ENCODE measurements around the gene C2orf72. TPM values are rescaled to one million over a fixed set of nuclear protein-coding genes. Genes with fewer than 3 reads are reported as not detected.

The C2orf72 gene
- total RNA-seq, 1 experiment from 2014 or later = 9.3 TPM

GRCh38 chr2:231038483-231039293 is 1.4 kb downstream of the C2orf72 start:
- DNase-seq (ENCODE audit: low spot score) = no peak
- in situ Hi-C loops (cut with HindIII; ENCODE audit: low sequenced_read_pairs) = no loop called here

GRCh38 chr2:231039294-231039664 is 2.0 kb downstream of the C2orf72 start:
- DNase-seq (ENCODE audit: low spot score) = no peak
- in situ Hi-C loops (cut with HindIII; ENCODE audit: low sequenced_read_pairs) = no loop called here

- DNase-seq (ENCODE audit: low spot score) = no peak
- in situ Hi-C loops (cut with HindIII; ENCODE audit: low sequenced_read_pairs) = no loop called here
These were observed 2.6 kb downstream of the C2orf72 start for GRCh38 chr2:231039821-231040364.

- DNase-seq (ENCODE audit: low spot score) = no peak
These were observed 3.9 kb downstream of the C2orf72 start for GRCh38 chr2:231041061-231041689.

GRCh38 chr2:231043796-231044195 is 6.5 kb downstream of the C2orf72 start:
- in situ Hi-C loops (cut with HindIII; ENCODE audit: low sequenced_read_pairs) = no loop called here
- DNase-seq (ENCODE audit: low spot score) = no peak

More at GRCh38 chr2:231041061-231041689, 3.9 kb downstream of the C2orf72 start:
- in situ Hi-C loops (cut with HindIII; ENCODE audit: low sequenced_read_pairs) = no loop called here

- no peak for DNase-seq (ENCODE audit: low spot score)
- in situ Hi-C loops (cut with HindIII; ENCODE audit: low sequenced_read_pairs) = no loop called here
These were observed 9.6 kb downstream of the C2orf72 start for GRCh38 chr2:231046916-231047273.

GRCh38 chr2:231047274-231047922 is 10.1 kb downstream of the C2orf72 start:
- DNase-seq (ENCODE audit: low spot score) = no peak
- in situ Hi-C loops (cut with HindIII; ENCODE audit: low sequenced_read_pairs) = no loop called here

- no peak for DNase-seq (ENCODE audit: low spot score)
- in situ Hi-C loops (cut with HindIII; ENCODE audit: low sequenced_read_pairs) = no loop called here
These were observed 10.9 kb downstream of the C2orf72 start for GRCh38 chr2:231047923-231048915.

GRCh38 chr2:231049286-231050017 is 12.1 kb downstream of the C2orf72 start:
- in situ Hi-C loops (cut with HindIII; ENCODE audit: low sequenced_read_pairs) = no loop called here
- DNase-seq (ENCODE audit: low spot score) = no peak

- in situ Hi-C loops (cut with HindIII; ENCODE audit: low sequenced_read_pairs) = no loop called here
- no peak for DNase-seq (ENCODE audit: low spot score)
These were observed 12.9 kb downstream of the C2orf72 start for GRCh38 chr2:231050018-231050901.

GRCh38 chr2:231051116-231051515 is 13.8 kb downstream of the C2orf72 start:
- in situ Hi-C loops (cut with HindIII; ENCODE audit: low sequenced_read_pairs) = no loop called here
- no peak for DNase-seq (ENCODE audit: low spot score)

GRCh38 chr2:231052494-231053451 is 15.4 kb downstream of the C2orf72 start:
- DNase-seq (ENCODE audit: low spot score) = peak; percentile 90
- in situ Hi-C loops (cut with HindIII; ENCODE audit: low sequenced_read_pairs) = no loop called here

- DNase-seq (ENCODE audit: low spot score) = no peak
- in situ Hi-C loops (cut with HindIII; ENCODE audit: low sequenced_read_pairs) = no loop called here
These were observed 16.5 kb downstream of the C2orf72 start for GRCh38 chr2:231053846-231054245.

- in situ Hi-C loops (cut with HindIII; ENCODE audit: low sequenced_read_pairs) = no loop called here
- DNase-seq (ENCODE audit: low spot score) = peak; percentile 91
These were observed 19.4 kb downstream of the C2orf72 start, which contains the start of gene PSMD1 for GRCh38 chr2:231056453-231057416. PSMD1 (plus strand) TSS chr2:231056867; CDS start chr2:231057026, 159 bp downstream.

- in situ Hi-C loops (cut with HindIII; ENCODE audit: low sequenced_read_pairs) = no loop called here
These were observed 20.3 kb downstream of the C2orf72 start for GRCh38 chr2:231057590-231057989.

More at GRCh38 chr2:231057590-231057989, 20.3 kb downstream of the C2orf72 start:
- DNase-seq (ENCODE audit: low spot score) = no peak
